Anterior cingulate cortex (tissue), 58 donors: ENCODE data around the gene FCGR2B.
A peak's percentile ranks its signal among the peaks of the same experiment; 100 is the strongest.
"Not testable (repeated sequence)": the region's sequence is repeated elsewhere in the genome, so short reads cannot be mapped to it uniquely, and the experiment has no call there.

Source experiments
- DNase-seq, 58 donors: peaks; one replicate each; lab custom pipeline; 2025; lab: John Stamatoyannopoulos, UW

The FCGR2B gene

GRCh38 chr1:161644855-161645254 lies 18.1 kb upstream of the FCGR2B start:
- not testable (repeated sequence) for DNase-seq

- DNase-seq, result peak in 2 of 58 donors; percentile 1 to 30
Measured at GRCh38 chr1:161647507-161648360, 15.2 kb upstream of the FCGR2B start.

- DNase-seq, result not testable (repeated sequence)
Measured at GRCh38 chr1:161653541-161653940, 9.4 kb upstream of the FCGR2B start.

- not testable (repeated sequence) for DNase-seq
Measured at GRCh38 chr1:161653971-161654370, 9.0 kb upstream of the FCGR2B start.

GRCh38 chr1:161658524-161658923 lies 4.4 kb upstream of the FCGR2B start:
- DNase-seq, result not testable (repeated sequence)

- DNase-seq, result not testable (repeated sequence)
Measured at GRCh38 chr1:161661660-161662311, 1.2 kb upstream of the FCGR2B start.

- not testable (repeated sequence) for DNase-seq
Measured at GRCh38 chr1:161663569-161663968, 626 bp downstream of the FCGR2B start.

- DNase-seq, result not testable (repeated sequence)
Measured at GRCh38 chr1:161664689-161665088, 1.7 kb downstream of the FCGR2B start.

- DNase-seq, result peak in 1 of 58 donors; percentile 24
Measured at GRCh38 chr1:161671045-161672020, 8.4 kb downstream of the FCGR2B start.

- not testable (repeated sequence) for DNase-seq
Measured at GRCh38 chr1:161673437-161673836, 10.5 kb downstream of the FCGR2B start.

GRCh38 chr1:161674447-161674846 lies 11.5 kb downstream of the FCGR2B start:
- not testable (repeated sequence) for DNase-seq

GRCh38 chr1:161674908-161675307 lies 12.0 kb downstream of the FCGR2B start:
- not testable (repeated sequence) for DNase-seq

GRCh38 chr1:161676441-161676840 lies 13.5 kb downstream of the FCGR2B start:
- DNase-seq, result no peak

GRCh38 chr1:161676958-161677689 lies 14.2 kb downstream of the FCGR2B start:
- DNase-seq, result no peak

GRCh38 chr1:161678500-161678899 lies 15.6 kb downstream of the FCGR2B start:
- DNase-seq, result no peak

GRCh38 chr1:161681879-161682278 lies 18.9 kb downstream of the FCGR2B start:
- no peak for DNase-seq

GRCh38 chr1:161688946-161689345 lies 26.0 kb downstream of the FCGR2B start:
- no peak for DNase-seq

- DNase-seq, result no peak
Measured at GRCh38 chr1:161691846-161692245, 28.9 kb downstream of the FCGR2B start.

- not testable (repeated sequence) for DNase-seq
Measured at GRCh38 chr1:161693020-161693712, 30.2 kb downstream of the FCGR2B start.
